ENCODE data around the gene ETFB. TPM values are rescaled to one million over a fixed set of nuclear protein-coding genes. Genes with fewer than 3 reads are reported as not detected.

The ETFB gene
- total RNA-seq, 1 donor from 2014 or later = 43.7 TPM

- peak; percentile 99 for DNase-seq (ENCODE audit: low spot score)
- Mint-ChIP-seq H3K36me3 (ENCODE audit: low read depth) (peaks cover 3% of the 10 kb centered on the region), H3K4me1 (ENCODE audit: low read depth) (peaks cover 21% of the 10 kb centered on the region), H3K4me3 (ENCODE audit: unreplicated experiment) (peak overlapping the region; percentile 100), H3K27ac (ENCODE audit: unreplicated experiment) (peak overlapping the region; percentile 100), H3K27me3 (ENCODE audit: low read depth) (no peaks in the 10 kb centered on the region), H3K9me3 (ENCODE audit: low read depth) (no peaks in the 10 kb centered on the region)
- TF ChIP-seq CTCF (IDR thresholded peaks at IDR 0.05) = peak; percentile 52
These were observed 26.2 kb downstream of the ETFB start for GRCh38 chr19:51339687-51340656.

DNA sequence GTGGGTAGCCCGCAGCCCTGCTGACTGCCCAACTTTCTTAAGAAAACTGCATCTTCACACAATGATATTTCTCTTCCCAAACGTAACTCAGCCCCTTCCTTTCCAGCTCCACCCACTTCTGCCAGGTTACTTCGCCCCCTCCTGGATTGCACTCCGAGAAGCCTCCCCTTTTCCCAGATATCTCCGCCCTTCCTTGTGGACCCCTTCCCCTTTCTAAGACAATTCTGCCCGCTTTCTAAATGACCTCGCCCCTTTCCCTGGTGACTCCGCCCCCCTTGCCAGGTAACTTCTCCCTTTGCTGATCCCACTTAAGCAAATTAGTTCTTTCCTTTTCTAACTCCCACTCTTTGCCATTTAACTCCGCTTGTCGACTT, 26.9 kb downstream of the ETFB start:
- Mint-ChIP-seq H3K27ac (ENCODE audit: unreplicated experiment) (peak overlapping the region; percentile 100), H3K4me1 (ENCODE audit: low read depth) (peaks cover 21% of the 10 kb centered on the region), H3K36me3 (ENCODE audit: low read depth) (peaks cover 3% of the 10 kb centered on the region), H3K9me3 (ENCODE audit: low read depth) (no peaks in the 10 kb centered on the region), H3K27me3 (ENCODE audit: low read depth) (no peaks in the 10 kb centered on the region), H3K4me3 (ENCODE audit: unreplicated experiment) (peak overlapping the region; percentile 100)
- no peak for TF ChIP-seq CTCF (IDR thresholded peaks at IDR 0.05)
- DNase-seq (ENCODE audit: low spot score) = no peak

GRCh38 chr19:51338563-51339312, 27.4 kb downstream of the ETFB start:
- Mint-ChIP-seq H3K27me3 (ENCODE audit: low read depth) (no peaks in the 10 kb centered on the region), H3K4me3 (ENCODE audit: unreplicated experiment) (peak overlapping the region; percentile 100), H3K36me3 (ENCODE audit: low read depth) (peaks cover 3% of the 10 kb centered on the region), H3K4me1 (ENCODE audit: low read depth) (peaks cover 21% of the 10 kb centered on the region), H3K27ac (ENCODE audit: unreplicated experiment) (peak overlapping the region; percentile 100), H3K9me3 (ENCODE audit: low read depth) (no peaks in the 10 kb centered on the region)
- peak; percentile 95 for TF ChIP-seq CTCF (IDR thresholded peaks at IDR 0.05)
- DNase-seq (ENCODE audit: low spot score) = peak; percentile 93

DNA sequence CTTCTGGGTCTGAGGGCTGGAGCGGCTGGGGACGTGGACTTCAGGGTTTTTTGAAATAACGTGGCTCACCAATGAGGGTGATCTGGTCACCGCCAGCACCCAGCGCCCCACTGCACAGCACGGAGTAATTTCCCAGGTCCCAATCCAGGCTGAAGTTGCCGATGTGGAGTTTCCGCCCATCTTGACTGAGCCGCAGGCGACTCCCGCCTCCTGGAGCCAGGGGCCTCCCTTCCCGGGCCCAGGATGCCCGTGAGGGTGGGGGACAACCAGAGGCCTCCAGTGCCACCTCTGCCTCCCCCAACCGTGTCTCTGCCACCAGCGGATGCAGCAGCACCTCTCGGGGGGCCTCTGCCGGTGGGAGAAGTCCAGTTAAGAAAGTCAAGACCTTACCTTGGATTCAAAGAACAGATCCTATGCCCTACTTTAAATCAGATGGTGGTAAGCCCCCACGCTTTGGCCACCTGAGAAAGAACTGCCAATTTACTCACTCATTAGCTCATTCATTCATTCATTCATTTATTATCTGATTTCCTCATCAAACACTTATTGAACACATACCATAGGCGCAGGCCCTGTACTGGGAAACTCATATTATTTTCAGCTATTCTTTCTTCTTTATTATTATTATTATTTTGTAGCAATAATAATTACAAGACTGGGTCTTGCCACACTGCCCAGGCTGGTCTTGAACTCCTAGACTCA, 28.2 kb downstream of the ETFB start:
- H3K27ac Mint-ChIP-seq (ENCODE audit: unreplicated experiment) = no peak overlapping the region
- H3K9me3 Mint-ChIP-seq (ENCODE audit: low read depth) = no peaks in the 10 kb centered on the region
- H3K4me3 Mint-ChIP-seq (ENCODE audit: unreplicated experiment) = peak overlapping the region; percentile 100
- peak; percentile 69 for DNase-seq (ENCODE audit: low spot score)
- no peaks in the 10 kb centered on the region for H3K27me3 Mint-ChIP-seq (ENCODE audit: low read depth)
- TF ChIP-seq CTCF (IDR thresholded peaks at IDR 0.05) = no peak
- peaks cover 21% of the 10 kb centered on the region for H3K4me1 Mint-ChIP-seq (ENCODE audit: low read depth)
- peaks cover 3% of the 10 kb centered on the region for H3K36me3 Mint-ChIP-seq (ENCODE audit: low read depth)
